BLaER1 (cell line): Measurements from ENCODE around the gene CLDN1.
A peak's percentile ranks its signal among the peaks of the same experiment; 100 is the strongest.

Experiments
- H3K27ac ChIP-seq: shearing (Covaris generic); formaldehyde crosslinking; 2 replicates; pipeline ENCODE4 v1.8.1; 2022
- H3K27me3 ChIP-seq: shearing (Covaris generic); formaldehyde crosslinking; 2 replicates; pipeline ENCODE4 v1.8.1; 2022
- H3K36me3 ChIP-seq: shearing (Covaris generic); formaldehyde crosslinking; 2 replicates; pipeline ENCODE4 v1.8.1; 2022
- H3K4me1 ChIP-seq: shearing (Covaris generic); formaldehyde crosslinking; 2 replicates; pipeline ENCODE4 v1.8.1; 2022
- H3K4me2 ChIP-seq: shearing (Covaris generic); formaldehyde crosslinking; 2 replicates; pipeline ENCODE4 v1.8.1; 2022
- H3K4me3 ChIP-seq: shearing (Covaris generic); formaldehyde crosslinking; 2 replicates; pipeline ENCODE4 v1.8.1; 2022
- H3K9ac ChIP-seq: shearing (Covaris generic); formaldehyde crosslinking; 2 replicates; pipeline ENCODE4 v1.8.1; 2022
- H3K9me3 ChIP-seq: shearing (Covaris generic); formaldehyde crosslinking; 2 replicates; pipeline ENCODE4 v1.8.1; 2022
- H4K20me1 ChIP-seq: shearing (Covaris generic); formaldehyde crosslinking; 2 replicates; pipeline ENCODE4 v1.8.1; 2022
- Cebpa-rat ChIP-seq: shearing (Covaris generic); IDR thresholded peaks from 2 replicates; pipeline ENCODE4 v1.8.1; 2022

The CLDN1 gene

GRCh38 chr3:190357468-190357867 lies 35.2 kb upstream of the CLDN1 start:
- no peak overlapping the region for H3K4me3 ChIP-seq
- no peak overlapping the region for H3K4me2 ChIP-seq
- no peaks in the 10 kb centered on the region for H4K20me1 ChIP-seq
- no peak overlapping the region for H3K9ac ChIP-seq
- no peaks in the 10 kb centered on the region for H3K27me3 ChIP-seq
- no peaks in the 10 kb centered on the region for H3K9me3 ChIP-seq
- H3K27ac ChIP-seq: no peak overlapping the region
- TF ChIP-seq Cebpa-rat: no peak
- H3K4me1 ChIP-seq: no peaks in the 10 kb centered on the region
- no peaks in the 10 kb centered on the region for H3K36me3 ChIP-seq

DNA sequence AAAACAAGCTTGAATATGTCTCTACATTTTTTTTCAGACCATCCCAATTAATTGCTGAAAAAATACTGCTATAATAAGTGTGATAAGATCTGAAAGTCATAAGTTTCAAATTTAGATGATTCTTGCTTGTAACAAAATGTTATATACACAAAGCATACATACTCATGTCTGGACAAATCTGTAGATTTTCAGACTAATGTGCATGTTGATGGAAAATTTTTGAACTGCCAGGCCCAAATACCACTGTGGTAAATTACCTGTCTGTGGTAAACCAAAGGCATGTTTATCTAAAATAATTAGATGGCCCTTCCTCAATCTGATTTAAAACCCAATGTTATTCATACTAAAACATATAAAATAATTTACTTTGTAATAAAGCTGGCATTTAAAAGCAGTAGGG lies 34.0 kb upstream of the CLDN1 start:
- H3K9me3 ChIP-seq: no peaks in the 10 kb centered on the region
- H3K27me3 ChIP-seq: no peaks in the 10 kb centered on the region
- H3K4me2 ChIP-seq: no peak overlapping the region
- no peak overlapping the region for H3K4me3 ChIP-seq
- no peaks in the 10 kb centered on the region for H4K20me1 ChIP-seq
- H3K4me1 ChIP-seq: no peaks in the 10 kb centered on the region
- no peak overlapping the region for H3K9ac ChIP-seq
- TF ChIP-seq Cebpa-rat: no peak
- no peak overlapping the region for H3K27ac ChIP-seq
- H3K36me3 ChIP-seq: no peaks in the 10 kb centered on the region

- no peaks in the 10 kb centered on the region for H3K36me3 ChIP-seq
- no peaks in the 10 kb centered on the region for H3K4me1 ChIP-seq
- H4K20me1 ChIP-seq: no peaks in the 10 kb centered on the region
- H3K27me3 ChIP-seq: no peaks in the 10 kb centered on the region
- H3K27ac ChIP-seq: no peak overlapping the region
- no peaks in the 10 kb centered on the region for H3K9me3 ChIP-seq
- H3K4me2 ChIP-seq: no peak overlapping the region
- H3K4me3 ChIP-seq: no peak overlapping the region
- H3K9ac ChIP-seq: no peak overlapping the region
- no peak for TF ChIP-seq Cebpa-rat
These were observed 30.7 kb upstream of the CLDN1 start for GRCh38 chr3:190352861-190353457.

GRCh38 chr3:190346541-190346940 lies 24.3 kb upstream of the CLDN1 start:
- TF ChIP-seq Cebpa-rat: no peak
- H3K4me1 ChIP-seq: peaks cover 11% of the 10 kb centered on the region
- no peak overlapping the region for H3K4me3 ChIP-seq
- H3K27me3 ChIP-seq: no peaks in the 10 kb centered on the region
- H4K20me1 ChIP-seq: no peaks in the 10 kb centered on the region
- H3K9me3 ChIP-seq: no peaks in the 10 kb centered on the region; the same call in none of the 2 replicates
- H3K27ac ChIP-seq: no peak overlapping the region
- H3K9ac ChIP-seq: no peak overlapping the region
- no peaks in the 10 kb centered on the region for H3K36me3 ChIP-seq
- no peak overlapping the region for H3K4me2 ChIP-seq

- no peak overlapping the region for H3K9ac ChIP-seq
These were observed 23.6 kb upstream of the CLDN1 start for GRCh38 chr3:190345878-190346277.

DNA sequence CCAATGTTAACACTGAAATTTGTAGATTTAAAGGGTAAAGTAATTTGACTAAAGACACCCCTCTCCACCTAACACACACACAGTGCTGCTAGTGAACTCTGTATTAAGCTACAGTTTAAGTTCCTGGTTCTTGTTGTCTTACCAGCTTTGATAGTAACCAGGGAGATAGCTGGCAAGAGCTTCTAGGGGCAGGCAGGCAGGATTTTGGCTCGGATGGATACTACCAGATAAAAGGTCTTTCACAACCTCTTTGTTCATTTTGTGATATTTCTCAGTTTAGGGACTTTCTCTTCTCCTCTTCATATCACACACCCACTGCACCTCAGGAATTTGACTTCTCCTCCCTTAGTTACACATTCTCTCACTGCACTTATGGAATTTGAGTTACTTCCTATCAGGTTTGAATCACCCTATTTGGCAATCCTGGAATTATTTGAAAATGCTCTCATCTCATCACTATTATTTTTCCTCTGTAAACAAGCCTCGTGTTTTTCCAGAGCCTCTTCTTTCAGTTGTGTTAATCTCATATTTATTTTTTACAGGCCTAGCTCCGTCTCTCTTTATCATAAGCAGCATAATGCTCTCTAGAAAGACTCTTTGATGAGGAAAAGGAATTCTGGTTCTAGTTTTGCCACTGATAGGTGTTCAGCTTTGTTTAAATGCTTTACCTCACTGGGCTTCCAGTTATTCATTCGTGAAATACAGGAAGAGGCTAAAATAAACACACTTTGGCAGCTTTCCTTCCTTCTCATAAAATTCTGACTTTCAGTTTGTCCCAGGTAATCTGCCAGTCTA lies 23.0 kb upstream of the CLDN1 start:
- Histone ChIP-seq H3K4me2 (0 out of 2 replicates have a peak overlapping the region, but pooled peaks have one; percentile 24), H3K4me3 (no peak overlapping the region), H4K20me1 (no peaks in the 10 kb centered on the region), H3K4me1 (peaks cover 11% of the 10 kb centered on the region), H3K36me3 (no peaks in the 10 kb centered on the region), H3K9me3 (peaks cover 7% of the 10 kb centered on the region), H3K27ac (0 out of 2 replicates have a peak overlapping the region, but pooled peaks have one; percentile 13), H3K9ac (no peak overlapping the region), H3K27me3 (no peaks in the 10 kb centered on the region)
- no peak for TF ChIP-seq Cebpa-rat

More at GRCh38 chr3:190345878-190346277, 23.6 kb upstream of the CLDN1 start:
- H4K20me1 ChIP-seq: no peaks in the 10 kb centered on the region
- H3K27me3 ChIP-seq: no peaks in the 10 kb centered on the region
- H3K4me3 ChIP-seq: no peak overlapping the region
- TF ChIP-seq Cebpa-rat: no peak
- no peak overlapping the region for H3K27ac ChIP-seq
- peaks cover 11% of the 10 kb centered on the region for H3K4me1 ChIP-seq
- H3K36me3 ChIP-seq: no peaks in the 10 kb centered on the region
- H3K9me3 ChIP-seq: peaks cover 6% of the 10 kb centered on the region
- 0 out of 2 replicates have a peak overlapping the region, but pooled peaks have one; percentile 24 for H3K4me2 ChIP-seq

DNA sequence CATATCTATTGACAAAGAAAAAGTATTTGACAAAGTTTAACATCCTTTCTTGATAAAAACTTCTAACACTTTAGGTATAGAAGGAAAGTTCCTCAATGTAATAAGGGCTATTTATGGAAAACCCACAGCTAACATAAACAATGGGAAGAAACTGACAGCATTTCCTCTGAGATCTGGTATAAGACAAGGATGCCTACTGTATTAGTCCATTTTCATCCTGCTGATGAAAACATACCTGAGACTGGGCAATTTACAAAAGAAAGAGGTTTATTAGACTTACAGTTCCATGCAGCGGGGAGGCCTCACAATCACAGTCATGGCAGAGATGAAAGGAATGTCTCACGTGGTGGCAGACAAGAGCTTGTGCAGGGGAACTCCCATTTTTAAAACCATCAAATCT lies 17.8 kb upstream of the CLDN1 start:
- Histone ChIP-seq H3K36me3 (no peaks in the 10 kb centered on the region), H3K4me2 (no peak overlapping the region), H3K27me3 (no peaks in the 10 kb centered on the region), H3K4me1 (peaks cover 1% of the 10 kb centered on the region; the same call in 1 of the 2 replicates), H4K20me1 (no peaks in the 10 kb centered on the region), H3K4me3 (no peak overlapping the region), H3K27ac (no peak overlapping the region), H3K9ac (no peak overlapping the region), H3K9me3 (peaks cover 7% of the 10 kb centered on the region)
- TF ChIP-seq Cebpa-rat: no peak

DNA sequence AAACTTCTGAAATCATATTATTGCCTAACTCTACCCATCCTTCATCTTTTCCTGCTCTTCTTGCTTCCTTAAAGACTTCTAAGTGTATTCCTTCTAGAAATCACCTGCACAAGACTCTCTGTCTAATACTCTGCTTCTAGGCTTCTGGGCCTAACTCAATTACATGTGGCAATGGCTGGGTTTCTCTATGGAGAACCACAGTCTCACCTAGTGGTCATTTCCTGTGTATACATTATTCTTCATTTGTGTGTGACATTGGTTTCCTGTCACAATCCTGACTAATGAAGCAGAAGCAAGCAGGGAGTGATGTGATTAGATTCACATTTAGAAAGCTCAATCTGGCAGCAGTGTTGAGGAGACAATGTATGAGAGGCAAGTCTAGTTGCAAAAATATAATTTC lies 16.9 kb upstream of the CLDN1 start:
- Histone ChIP-seq H3K9me3 (peaks cover 7% of the 10 kb centered on the region), H3K4me3 (no peak overlapping the region), H3K27ac (no peak overlapping the region), H3K4me2 (no peak overlapping the region), H3K36me3 (no peaks in the 10 kb centered on the region), H3K4me1 (no peaks in the 10 kb centered on the region), H3K9ac (no peak overlapping the region), H4K20me1 (no peaks in the 10 kb centered on the region), H3K27me3 (no peaks in the 10 kb centered on the region)
- no peak for TF ChIP-seq Cebpa-rat

DNA sequence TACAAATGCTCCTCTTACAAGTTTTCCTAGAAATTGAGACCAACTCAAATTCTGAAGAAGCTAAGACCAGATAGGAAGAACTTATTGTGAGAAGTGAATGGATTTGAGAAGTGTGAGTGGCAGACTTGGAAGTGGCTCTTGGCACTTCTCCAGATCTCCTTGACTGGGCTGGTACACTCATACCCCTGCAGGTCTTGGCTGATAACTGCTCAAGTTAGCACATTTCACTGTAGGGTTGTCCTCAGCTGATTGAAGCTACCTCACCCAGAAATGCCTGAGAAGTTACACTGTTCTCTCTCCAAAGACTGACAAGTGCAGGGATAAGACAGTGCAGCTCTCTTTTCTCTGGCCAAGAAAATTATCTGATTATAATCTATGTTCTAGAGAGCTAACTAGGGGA lies 16.5 kb upstream of the CLDN1 start:
- no peak overlapping the region for H3K4me3 ChIP-seq
- H4K20me1 ChIP-seq: no peaks in the 10 kb centered on the region
- peaks cover 7% of the 10 kb centered on the region for H3K9me3 ChIP-seq
- no peak overlapping the region for H3K4me2 ChIP-seq
- H3K4me1 ChIP-seq: no peaks in the 10 kb centered on the region
- no peaks in the 10 kb centered on the region for H3K27me3 ChIP-seq
- no peak overlapping the region for H3K27ac ChIP-seq
- no peak for TF ChIP-seq Cebpa-rat
- H3K9ac ChIP-seq: no peak overlapping the region
- no peaks in the 10 kb centered on the region for H3K36me3 ChIP-seq

DNA sequence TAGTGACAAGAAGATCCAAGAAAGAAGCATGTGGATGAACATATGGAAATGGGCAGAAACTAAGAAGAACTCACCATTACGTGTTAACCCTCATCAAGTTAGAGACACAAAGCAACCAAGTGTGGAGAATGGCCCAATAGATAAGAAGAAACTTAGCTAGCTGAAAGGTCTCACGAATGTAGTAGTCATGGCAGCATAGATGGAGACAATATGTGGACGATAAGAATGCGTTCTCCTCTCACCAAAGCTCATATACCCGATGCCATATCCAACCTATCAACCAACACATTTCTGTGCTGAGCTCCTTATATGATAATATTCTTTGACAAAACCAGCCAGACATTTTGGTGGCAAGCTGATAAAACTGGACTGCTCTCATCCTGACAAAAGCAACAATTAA lies 15.1 kb upstream of the CLDN1 start:
- no peak overlapping the region for H3K4me3 ChIP-seq

More for the DNA sequence above, 15.1 kb upstream of the CLDN1 start:
- H3K27ac ChIP-seq: no peak overlapping the region
- no peaks in the 10 kb centered on the region for H3K27me3 ChIP-seq
- TF ChIP-seq Cebpa-rat: no peak
- no peak overlapping the region for H3K4me2 ChIP-seq
- H3K4me1 ChIP-seq: no peaks in the 10 kb centered on the region
- H4K20me1 ChIP-seq: no peaks in the 10 kb centered on the region
- H3K9me3 ChIP-seq: peaks cover 7% of the 10 kb centered on the region; the same call in 1 of the 2 replicates
- H3K36me3 ChIP-seq: no peaks in the 10 kb centered on the region
- no peak overlapping the region for H3K9ac ChIP-seq
